Measurements from ENCODE around the gene TTC7B. TPM values are rescaled to one million over a fixed set of nuclear protein-coding genes. Genes with fewer than 3 reads are reported as not detected.

The TTC7B gene
- total RNA-seq, 1 donor from 2014 or later = 55.5 TPM

DNA sequence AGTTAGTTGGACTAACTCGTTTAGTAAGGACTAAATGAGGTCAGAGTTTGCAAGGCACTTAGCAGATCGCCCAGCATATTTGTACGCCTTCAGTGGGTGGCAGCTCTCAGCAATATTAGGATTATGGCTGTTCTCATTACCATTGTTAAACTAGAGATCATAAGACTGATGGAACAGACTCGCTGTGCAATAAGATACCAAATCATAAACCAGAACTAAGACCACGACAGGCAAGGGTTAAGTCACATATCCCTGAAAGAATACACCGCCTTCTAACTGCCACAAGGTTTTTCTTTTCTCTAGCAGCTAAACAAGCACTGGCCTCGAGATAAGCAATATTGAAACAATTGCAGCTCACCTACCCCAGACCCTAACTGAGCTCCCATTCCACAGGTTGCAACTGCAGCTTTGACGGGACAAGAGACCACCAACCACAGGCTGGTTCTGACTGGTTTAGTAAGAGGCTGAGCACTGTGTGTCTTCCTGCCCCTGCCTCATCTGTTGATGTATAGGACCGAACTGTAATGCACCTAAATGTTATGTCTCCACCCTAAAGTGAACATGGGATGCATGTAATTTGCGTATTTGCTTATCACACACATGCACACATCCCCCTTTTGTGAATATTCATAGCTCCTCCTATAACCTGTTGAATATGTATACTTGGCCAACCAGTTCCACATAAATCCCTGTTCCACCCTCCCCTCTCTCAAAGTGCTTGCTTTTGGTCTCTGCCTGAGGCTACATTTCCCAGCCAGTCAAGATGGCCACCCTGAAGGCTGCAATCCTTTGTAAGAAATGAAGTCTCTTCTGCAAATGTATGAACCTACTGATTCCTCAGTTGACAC is 266.2 kb downstream of the TTC7B start:
- DNase-seq = no peak
- Histone ChIP-seq H3K4me3 (no peak overlapping the region), H3K27ac (replicated peaks) (no peak overlapping the region), H3K9me3 (replicated peaks) (no peaks in the 10 kb centered on the region), H3K27me3 (ENCODE audit: low read depth) (no peaks in the 10 kb centered on the region), H3K36me3 (no peaks in the 10 kb centered on the region), H3K4me1 (peaks cover 69% of the 10 kb centered on the region)
- intact Hi-C loops (cut with micrococcal nuclease) = no loop called here
- TF ChIP-seq, protein P1, sequence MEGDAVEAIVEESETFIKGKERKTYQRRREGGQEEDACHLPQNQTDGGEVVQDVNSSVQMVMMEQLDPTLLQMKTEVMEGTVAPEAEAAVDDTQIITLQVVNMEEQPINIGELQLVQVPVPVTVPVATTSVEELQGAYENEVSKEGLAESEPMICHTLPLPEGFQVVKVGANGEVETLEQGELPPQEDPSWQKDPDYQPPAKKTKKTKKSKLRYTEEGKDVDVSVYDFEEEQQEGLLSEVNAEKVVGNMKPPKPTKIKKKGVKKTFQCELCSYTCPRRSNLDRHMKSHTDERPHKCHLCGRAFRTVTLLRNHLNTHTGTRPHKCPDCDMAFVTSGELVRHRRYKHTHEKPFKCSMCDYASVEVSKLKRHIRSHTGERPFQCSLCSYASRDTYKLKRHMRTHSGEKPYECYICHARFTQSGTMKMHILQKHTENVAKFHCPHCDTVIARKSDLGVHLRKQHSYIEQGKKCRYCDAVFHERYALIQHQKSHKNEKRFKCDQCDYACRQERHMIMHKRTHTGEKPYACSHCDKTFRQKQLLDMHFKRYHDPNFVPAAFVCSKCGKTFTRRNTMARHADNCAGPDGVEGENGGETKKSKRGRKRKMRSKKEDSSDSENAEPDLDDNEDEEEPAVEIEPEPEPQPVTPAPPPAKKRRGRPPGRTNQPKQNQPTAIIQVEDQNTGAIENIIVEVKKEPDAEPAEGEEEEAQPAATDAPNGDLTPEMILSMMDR (IDR thresholded peaks at IDR 0.05; ENCODE audit: borderline replicate concordance) = no peak

DNA sequence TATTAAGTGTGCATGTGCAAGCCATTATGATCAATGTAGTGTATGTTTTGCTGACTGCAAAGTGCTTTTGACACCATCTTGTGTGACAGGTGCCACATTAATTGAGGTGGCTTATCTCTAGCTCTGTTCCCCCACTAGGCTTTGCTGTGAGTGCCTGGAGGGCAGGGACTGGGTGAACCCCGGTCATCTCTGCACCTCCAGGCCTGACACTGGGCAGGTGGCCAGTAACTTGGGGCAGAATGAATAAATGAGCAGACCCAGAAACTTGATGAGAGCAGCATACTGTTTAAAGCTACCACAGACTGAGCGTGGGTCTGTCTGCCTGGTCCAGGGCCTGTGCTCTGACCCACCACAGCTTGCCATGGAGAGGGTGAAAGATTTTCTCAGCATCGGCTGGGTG is 267.8 kb downstream of the TTC7B start:
- TF ChIP-seq, protein P1 (IDR thresholded peaks at IDR 0.05; ENCODE audit: borderline replicate concordance) = no peak
- H3K27me3 ChIP-seq (ENCODE audit: low read depth) = no peaks in the 10 kb centered on the region
- intact Hi-C loops (cut with micrococcal nuclease) = no loop called here
- peak overlapping the region; percentile 93 for H3K27ac ChIP-seq (replicated peaks)
- H3K4me1 ChIP-seq = peaks cover 64% of the 10 kb centered on the region
- DNase-seq = no peak
- no peaks in the 10 kb centered on the region for H3K36me3 ChIP-seq
- H3K4me3 ChIP-seq = no peak overlapping the region
- H3K9me3 ChIP-seq (replicated peaks) = no peaks in the 10 kb centered on the region

DNA sequence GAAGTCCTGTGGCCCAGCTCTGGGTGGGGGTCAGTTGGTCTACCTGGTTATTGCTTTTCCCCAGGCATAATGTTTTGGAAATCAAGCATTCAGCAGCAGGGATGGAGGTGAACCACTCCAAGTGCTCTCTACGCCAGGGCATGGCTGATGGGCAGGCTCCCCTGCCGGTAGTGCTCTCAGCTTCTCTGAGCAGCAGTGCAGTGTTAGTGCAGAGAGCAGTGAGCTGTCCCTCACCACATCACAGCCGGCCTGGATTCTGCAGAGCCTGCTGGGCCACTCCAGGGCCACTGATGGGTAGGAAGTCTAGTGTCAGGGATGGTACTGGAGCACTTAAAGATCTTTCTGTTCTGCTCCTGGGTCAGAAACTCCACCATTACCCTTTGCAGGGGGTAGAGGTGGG is 268.3 kb downstream of the TTC7B start:
- TF ChIP-seq, protein P1 (IDR thresholded peaks at IDR 0.05; ENCODE audit: borderline replicate concordance) = no peak
- DNase-seq = no peak
- Histone ChIP-seq H3K27ac (replicated peaks) (peak overlapping the region; percentile 93), H3K9me3 (replicated peaks) (no peaks in the 10 kb centered on the region), H3K4me3 (no peak overlapping the region), H3K36me3 (no peaks in the 10 kb centered on the region), H3K4me1 (peaks cover 64% of the 10 kb centered on the region), H3K27me3 (ENCODE audit: low read depth) (no peaks in the 10 kb centered on the region)
- intact Hi-C loops (cut with micrococcal nuclease) = no loop called here

DNA sequence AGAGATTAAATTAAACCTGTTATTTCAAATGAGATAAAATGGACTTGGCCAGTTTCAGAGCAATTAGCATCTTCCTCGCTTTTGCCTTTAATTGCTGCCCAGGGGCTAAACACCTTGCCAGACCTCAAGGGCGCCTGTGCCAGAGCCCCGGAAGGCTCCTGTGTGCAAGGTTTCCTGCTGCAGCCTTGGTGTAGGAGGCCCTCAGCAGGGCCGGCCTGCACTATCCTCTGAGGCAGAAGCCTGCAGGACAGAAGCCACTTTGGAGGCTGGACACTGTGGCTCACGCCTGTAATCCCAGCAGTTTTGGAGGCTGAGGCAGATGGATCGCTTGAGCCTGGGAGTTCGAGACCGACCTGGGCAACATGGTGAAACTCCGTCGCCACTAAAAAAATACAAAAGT is 269.0 kb downstream of the TTC7B start:
- TF ChIP-seq, protein P1 (IDR thresholded peaks at IDR 0.05; ENCODE audit: borderline replicate concordance) = no peak
- peak overlapping the region; percentile 93 for H3K27ac ChIP-seq (replicated peaks)
- H3K36me3 ChIP-seq = no peaks in the 10 kb centered on the region
- DNase-seq = no peak
- H3K4me1 ChIP-seq = peaks cover 61% of the 10 kb centered on the region
- H3K4me3 ChIP-seq = no peak overlapping the region
- no peaks in the 10 kb centered on the region for H3K27me3 ChIP-seq (ENCODE audit: low read depth)
- intact Hi-C loops (cut with micrococcal nuclease) = no loop called here
- no peaks in the 10 kb centered on the region for H3K9me3 ChIP-seq (replicated peaks)

DNA sequence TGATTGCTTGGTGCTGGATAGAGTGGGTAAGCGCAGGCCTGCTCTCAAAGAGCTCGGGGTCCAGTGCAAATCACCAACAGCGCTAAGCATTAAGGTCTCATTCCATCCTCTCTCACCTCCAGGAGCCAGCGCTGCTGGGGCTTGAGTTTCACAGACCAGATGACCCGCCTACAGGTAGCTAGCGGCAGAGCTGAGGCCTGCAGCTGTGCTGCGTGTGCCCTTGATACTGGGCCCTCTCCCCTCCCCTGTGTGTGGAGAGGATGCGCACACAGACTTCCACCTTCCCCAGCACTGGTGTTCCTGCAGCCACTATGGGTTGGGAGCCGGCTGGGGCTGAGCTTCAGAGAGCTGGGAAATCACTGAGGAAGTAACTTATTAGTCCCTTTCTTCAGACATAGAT is 269.5 kb downstream of the TTC7B start:
- Histone ChIP-seq H3K4me3 (no peak overlapping the region), H3K4me1 (peaks cover 56% of the 10 kb centered on the region), H3K9me3 (replicated peaks) (no peaks in the 10 kb centered on the region), H3K27ac (replicated peaks) (peak overlapping the region; percentile 93), H3K36me3 (no peaks in the 10 kb centered on the region), H3K27me3 (ENCODE audit: low read depth) (no peaks in the 10 kb centered on the region)
- no peak for DNase-seq
- TF ChIP-seq, protein P1 (IDR thresholded peaks at IDR 0.05; ENCODE audit: borderline replicate concordance) = no peak
- intact Hi-C loops (cut with micrococcal nuclease) = no loop called here

All from left ventricle myocardium inferior (tissue), 1 donor.